Thyroid gland (tissue), 4 donors: Measurements from ENCODE around the gene MAST4. TPM values are rescaled to one million over a fixed set of nuclear protein-coding genes. Genes with fewer than 3 reads are reported as not detected.
A peak's percentile ranks its signal among the peaks of the same experiment; 100 is the strongest.

Source experiments
- DNase-seq, 2 donors: peaks; one replicate each; pipeline ENCODE4 v3.0.0-alpha.2; 2019
- H3K27ac ChIP-seq, 3 donors: fragments of 200-600 bp; sonication (generic); 1 replicate in 2 of 3; 2 replicates in 1 of 3; pipeline ENCODE4 v1.5.1; 2016 to 2019; ENCODE audit warnings: mild to moderate bottlenecking in 1 of 3, moderate library complexity in 1 of 3
- H3K27me3 ChIP-seq: fragments of 200-600 bp; sonication (generic); one replicate; pipeline ENCODE4 v1.5.1; 2019
- H3K36me3 ChIP-seq, 2 donors: fragments of 200-600 bp; sonication (generic); one replicate each; pipeline ENCODE4 v1.5.1; 2016 to 2019
- H3K4me1 ChIP-seq, 2 donors: fragments of 200-600 bp; sonication (generic); one replicate each; pipeline ENCODE4 v1.5.1; 2017 to 2019
- H3K4me3 ChIP-seq, 3 donors: fragments of 200-600 bp; sonication (generic); replicated peaks in 1 of 3; 1 replicate in 2 of 3; 2 replicates in 1 of 3; pipeline ENCODE4 v1.5.1; 2016; ENCODE audit warnings: mild to moderate bottlenecking in 1 of 3
- H3K9me3 ChIP-seq: fragments of 200-600 bp; sonication (generic); one replicate; pipeline ENCODE4 v1.5.1; 2017
- POLR2A ChIP-seq, 2 donors: fragments of 450-650 bp; IDR thresholded peaks; one replicate each; pipeline ENCODE4 v1.6.1; 2017; ENCODE audit warnings: antibody characterized with exemption in 2 of 2, mild to moderate bottlenecking in 2 of 2, moderate library complexity in 1 of 2
- WGBS, 2 donors: methylation state at CpG; one replicate each; pipeline ENCODE4 v1.1.5; 2017; 5-methylcytosine and 5-hydroxymethylcytosine counted together
- intact Hi-C: fragments of 100-400 bp; cut with DNase I; formaldehyde crosslinking; loops from one replicate; pipeline ENCODE4 v1.15.1; 2023
- total RNA-seq, 4 donors: library from RNA; depleted of rRNA; stranded (reverse); fragments of >200 nt; gene quantifications; one replicate each; pipeline ENCODE4 v1.2.3, GENCODE V29; 2016
- TF ChIP-seq, protein P1 (sequence below), 6 experiments: fragments of 200-600 bp in 3 of 6; fragments of 450-650 bp in 3 of 6; sonication (generic) in 3 of 6; IDR thresholded peaks; one replicate each; pipeline ENCODE4 v1.5.1; 2016 to 2019; ENCODE audit warnings: antibody characterized with exemption in 6 of 6, mild to moderate bottlenecking in 2 of 6, inconsistent platforms in 1 of 6, moderate library complexity in 1 of 6

The MAST4 gene
- total RNA-seq, 4 donors from 2014 or later, result 20.2 to 38.3 (median 24.4) TPM

DNA sequence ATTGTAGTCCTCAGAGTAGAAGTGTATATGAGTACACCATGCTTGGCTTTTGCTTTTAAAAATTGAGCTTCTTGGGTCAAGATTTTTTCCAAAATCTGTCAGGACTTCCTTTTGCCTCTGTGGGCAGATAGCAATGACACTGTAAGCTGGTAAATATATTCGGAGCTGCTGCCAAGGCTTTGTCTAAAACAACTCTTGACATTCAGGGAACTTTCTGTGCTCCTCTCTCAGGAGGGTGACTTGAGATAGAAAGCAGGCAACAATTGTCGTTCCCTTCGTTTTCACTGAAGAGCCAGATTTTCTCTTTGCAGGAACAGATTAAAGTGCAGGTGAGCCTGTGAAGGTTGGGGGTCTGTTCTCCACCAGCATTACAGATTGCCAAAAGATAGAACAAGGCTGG is 230.5 kb downstream of the MAST4 start:
- Histone ChIP-seq H3K4me1 (peaks cover 7 to 21% of the 10 kb centered on the region in 2 donors), H3K36me3 (no peaks in the 10 kb centered on the region), H3K27ac (peak overlapping the region; percentile 25 to 75 (median 53)), H3K4me3 (no peak overlapping the region), H3K9me3 (no peaks in the 10 kb centered on the region), H3K27me3 (no peaks in the 10 kb centered on the region)
- 23 to 37% methylated on average over 3 of the region's 3 CpGs for WGBS, 2 donors
- DNase-seq, result peak; percentile 47
- intact Hi-C loops, result no loop called here
- TF ChIP-seq, protein P1, sequence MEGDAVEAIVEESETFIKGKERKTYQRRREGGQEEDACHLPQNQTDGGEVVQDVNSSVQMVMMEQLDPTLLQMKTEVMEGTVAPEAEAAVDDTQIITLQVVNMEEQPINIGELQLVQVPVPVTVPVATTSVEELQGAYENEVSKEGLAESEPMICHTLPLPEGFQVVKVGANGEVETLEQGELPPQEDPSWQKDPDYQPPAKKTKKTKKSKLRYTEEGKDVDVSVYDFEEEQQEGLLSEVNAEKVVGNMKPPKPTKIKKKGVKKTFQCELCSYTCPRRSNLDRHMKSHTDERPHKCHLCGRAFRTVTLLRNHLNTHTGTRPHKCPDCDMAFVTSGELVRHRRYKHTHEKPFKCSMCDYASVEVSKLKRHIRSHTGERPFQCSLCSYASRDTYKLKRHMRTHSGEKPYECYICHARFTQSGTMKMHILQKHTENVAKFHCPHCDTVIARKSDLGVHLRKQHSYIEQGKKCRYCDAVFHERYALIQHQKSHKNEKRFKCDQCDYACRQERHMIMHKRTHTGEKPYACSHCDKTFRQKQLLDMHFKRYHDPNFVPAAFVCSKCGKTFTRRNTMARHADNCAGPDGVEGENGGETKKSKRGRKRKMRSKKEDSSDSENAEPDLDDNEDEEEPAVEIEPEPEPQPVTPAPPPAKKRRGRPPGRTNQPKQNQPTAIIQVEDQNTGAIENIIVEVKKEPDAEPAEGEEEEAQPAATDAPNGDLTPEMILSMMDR (IDR thresholded peaks at IDR 0.05), result no peak
- TF ChIP-seq POLR2A (IDR thresholded peaks at IDR 0.05), result peak in 1 of 2 donors; percentile 25

- Histone ChIP-seq H3K9me3 (no peaks in the 10 kb centered on the region), H3K27me3 (no peaks in the 10 kb centered on the region), H3K4me3 (peak overlapping the region in 2 of 3 donors; percentile 30 to 36), H3K27ac (peak overlapping the region; percentile 37 to 83 (median 73)), H3K4me1 (peaks cover 7 to 21% of the 10 kb centered on the region in 2 donors), H3K36me3 (no peaks in the 10 kb centered on the region)
- intact Hi-C loops, result no loop called here
- TF ChIP-seq POLR2A (IDR thresholded peaks at IDR 0.05), result no peak
- TF ChIP-seq, protein P1 (IDR thresholded peaks at IDR 0.05), result no peak
- DNase-seq, result peak; percentile 79 to 80
- 18 to 21% methylated on average over 5 of the region's 5 CpGs for WGBS, 2 donors
These were observed 231.9 kb downstream of the MAST4 start for GRCh38 chr5:66828046-66828547.

DNA sequence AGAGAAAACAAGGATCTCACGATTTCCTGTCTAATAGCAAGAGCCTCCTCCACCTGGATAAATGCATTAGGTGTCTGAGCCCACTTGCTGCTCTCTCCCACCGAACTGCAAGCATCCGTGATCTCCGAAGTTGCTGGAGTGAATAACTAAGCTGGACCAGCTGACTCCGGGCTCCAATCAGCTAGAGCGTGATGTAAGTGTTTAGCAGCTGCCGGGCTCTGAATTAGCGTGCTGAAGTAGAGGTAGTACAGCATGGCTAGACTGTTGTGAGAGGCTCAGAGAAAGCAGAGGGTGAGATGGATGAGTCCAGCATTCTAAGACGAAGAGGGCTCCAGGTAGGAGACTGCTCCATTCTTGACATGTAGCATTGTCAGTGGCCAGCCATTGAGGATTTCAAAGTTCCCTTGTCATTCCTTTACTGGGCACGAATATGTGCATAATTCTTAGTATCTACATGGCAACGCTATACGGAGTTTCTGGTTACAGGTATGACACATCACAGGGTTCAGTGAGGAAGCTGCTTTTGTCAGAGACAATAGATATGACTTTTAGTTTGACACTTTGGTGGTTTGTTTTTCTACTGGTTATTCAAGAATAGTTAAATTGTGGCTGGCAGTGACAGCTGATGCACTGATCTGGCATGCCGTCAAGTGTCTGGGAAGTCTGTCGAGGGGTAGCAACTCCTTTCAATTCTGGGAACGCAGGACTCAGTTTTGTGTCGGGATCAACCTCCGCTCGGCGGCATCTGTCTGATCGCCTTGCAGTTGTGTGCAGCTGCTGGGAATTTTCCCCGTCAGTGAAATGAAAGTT is 232.6 kb downstream of the MAST4 start:
- no peaks in the 10 kb centered on the region for H3K36me3 ChIP-seq
- peaks cover 7 to 21% of the 10 kb centered on the region in 2 donors for H3K4me1 ChIP-seq
- TF ChIP-seq, protein P1 (IDR thresholded peaks at IDR 0.05), result no peak
- TF ChIP-seq POLR2A (IDR thresholded peaks at IDR 0.05), result peak in 1 of 2 donors; percentile 82
- no peaks in the 10 kb centered on the region for H3K9me3 ChIP-seq
- peak; percentile 84 for DNase-seq
- H3K27me3 ChIP-seq, result no peaks in the 10 kb centered on the region
- WGBS, 2 donors, result 0 to 1% methylated on average over 21 of the region's 21 CpGs
- H3K4me3 ChIP-seq, result peak overlapping the region in 2 of 3 donors; percentile 30 to 36
- intact Hi-C loops, result no loop called here
- H3K27ac ChIP-seq, result peak overlapping the region; percentile 37 to 83 (median 73)

DNA sequence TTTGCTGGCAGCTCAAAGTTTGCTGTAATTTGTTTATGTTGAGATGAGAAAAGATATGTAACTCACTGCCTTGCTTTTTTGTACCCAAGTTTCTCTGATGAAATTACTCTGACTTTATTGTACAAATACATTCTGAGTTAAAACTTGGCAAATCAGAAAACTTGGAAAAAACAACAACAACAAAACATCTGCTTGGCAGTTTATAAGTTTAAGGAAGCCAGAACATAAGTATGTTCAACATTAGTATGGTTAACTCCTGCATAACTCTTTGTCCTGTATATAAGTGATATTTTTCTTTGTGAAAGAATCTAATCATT is 233.1 kb downstream of the MAST4 start:
- no peak for DNase-seq
- no peaks in the 10 kb centered on the region for H3K9me3 ChIP-seq
- H3K27me3 ChIP-seq, result no peaks in the 10 kb centered on the region
- H3K27ac ChIP-seq, result peak overlapping the region in 2 of 3 donors; percentile 37 to 83
- peaks cover 7 to 21% of the 10 kb centered on the region in 2 donors for H3K4me1 ChIP-seq
- H3K36me3 ChIP-seq, result no peaks in the 10 kb centered on the region
- H3K4me3 ChIP-seq, result peak overlapping the region in 2 of 3 donors; percentile 30 to 36
- TF ChIP-seq, protein P1 (IDR thresholded peaks at IDR 0.05), result no peak
- TF ChIP-seq POLR2A (IDR thresholded peaks at IDR 0.05), result no peak
- intact Hi-C loops, result no loop called here

DNA sequence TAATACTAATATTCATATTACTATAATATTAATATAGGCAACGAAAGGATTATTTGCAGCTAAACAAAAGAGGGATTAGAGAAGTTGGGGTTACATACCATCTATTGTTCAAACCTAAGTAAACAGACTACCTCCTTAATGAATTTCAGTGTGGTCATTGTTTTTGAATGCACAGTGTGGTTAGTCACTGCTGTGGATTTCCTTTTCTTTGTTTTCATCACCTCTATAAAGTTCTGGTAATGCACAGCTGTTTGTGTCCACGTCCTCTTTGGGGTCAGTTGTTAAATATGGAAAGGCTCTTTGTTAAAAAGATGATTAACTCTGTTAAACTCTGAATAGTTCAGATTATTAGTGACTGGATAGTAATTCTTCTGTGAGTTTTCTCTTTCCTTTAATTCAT is 233.6 kb downstream of the MAST4 start:
- no peak for TF ChIP-seq POLR2A (IDR thresholded peaks at IDR 0.05)
- TF ChIP-seq, protein P1 (IDR thresholded peaks at IDR 0.05), result no peak
- H3K36me3 ChIP-seq, result no peaks in the 10 kb centered on the region
- no peak overlapping the region for H3K27ac ChIP-seq
- DNase-seq, result no peak
- intact Hi-C loops, result loop anchor here (10.0 kb wide), 1 partner anchor 85 kb away; no protein-coding TSS in a partner anchor
- WGBS, 2 donors, result 37 to 71% methylated on average over 2 of the region's 2 CpGs
- H3K27me3 ChIP-seq, result no peaks in the 10 kb centered on the region
- H3K4me3 ChIP-seq, result no peak overlapping the region
- no peaks in the 10 kb centered on the region for H3K9me3 ChIP-seq
- peaks cover 7 to 21% of the 10 kb centered on the region in 2 donors for H3K4me1 ChIP-seq
